ENCODE results near the gene DNAAF9.

DNAAF9 gene

DNA sequence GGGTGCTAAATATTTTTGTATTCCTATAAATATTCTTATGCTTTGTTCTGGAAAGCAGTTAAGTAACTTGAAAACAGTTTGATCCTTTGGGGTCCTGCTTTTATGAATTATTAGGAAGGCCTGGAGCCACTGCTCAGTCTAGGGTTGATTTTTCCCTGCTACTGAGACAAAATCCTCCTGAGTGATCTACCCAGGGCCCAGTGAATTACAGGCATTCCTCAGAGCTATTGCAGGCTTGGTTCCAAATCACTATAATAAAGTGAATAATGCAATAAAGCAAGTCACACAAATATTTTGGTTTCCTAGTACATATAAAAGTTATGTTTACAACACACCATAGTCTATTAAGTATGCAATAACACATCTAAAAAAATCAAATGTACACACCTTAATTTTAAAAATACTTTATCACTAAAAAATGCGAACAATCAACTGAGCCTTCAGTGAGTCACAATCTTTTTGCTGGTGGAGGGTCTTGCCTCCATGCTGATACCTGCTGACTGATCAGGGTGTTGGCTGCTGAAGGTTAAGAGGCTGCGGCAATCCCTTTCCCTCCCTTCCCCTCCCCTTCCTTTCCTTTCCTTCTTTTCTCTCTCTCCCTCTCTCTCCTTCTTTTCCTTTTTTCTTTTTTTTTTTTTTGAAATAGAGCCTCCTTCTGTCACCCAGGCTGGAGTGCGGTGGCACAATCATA is 43.0 kb downstream of the DNAAF9 start:
- no peak for DNase-seq

DNA sequence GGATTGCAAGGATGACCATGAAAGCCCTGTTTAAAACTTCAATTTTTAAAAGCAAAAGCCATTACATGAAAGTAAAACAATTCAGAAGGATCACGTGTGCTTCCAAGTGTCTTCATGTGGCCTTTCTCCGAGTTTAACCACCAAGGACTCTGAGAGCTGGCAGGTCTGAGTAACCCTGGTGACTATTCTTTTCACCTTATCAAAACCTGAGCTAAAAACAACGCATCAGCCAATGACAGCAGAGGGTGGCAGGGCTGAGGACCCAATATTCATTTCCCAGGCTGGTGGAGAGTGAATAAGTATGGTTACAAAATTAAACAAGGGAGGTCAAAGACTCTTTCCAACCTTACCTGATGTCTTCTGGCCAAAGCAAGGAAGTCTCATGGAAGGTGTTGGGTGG is 46.7 kb downstream of the DNAAF9 start:
- DNase-seq = no peak

GRCh38 chr20:3358676-3359340 is 48.7 kb downstream of the DNAAF9 start:
- DNase-seq = no peak

All from stimulated activated naive CD4-positive, alpha-beta T cell (primary cell).